Right lobe of liver (tissue), 4 donors: ENCODE results near the gene HS6ST3.

ENCODE experiments used
- POLR2A ChIP-seq: fragments of 450-650 bp; IDR thresholded peaks from one replicate; pipeline ENCODE4 v1.6.1; 2017; ENCODE audit warnings: antibody characterized with exemption, mild to moderate bottlenecking
- TF ChIP-seq, protein P1 (sequence below), 4 donors: fragments of 200-600 bp in 3 of 4; fragments of 450-650 bp in 1 of 4; IDR thresholded peaks; one replicate each; pipeline versions ENCODE4 v1.5.1 to v1.8.0; 2016 to 2022; ENCODE audit warnings: antibody characterized with exemption in 4 of 4, mild to moderate bottlenecking in 2 of 4
- donor health status: DM: no; HTN: no; CAD: no.
- donor health status: DM: no; HTN: no; CAD: no.
- donor health status: DM: no; HTN: yes; CAD: no.

DNA sequence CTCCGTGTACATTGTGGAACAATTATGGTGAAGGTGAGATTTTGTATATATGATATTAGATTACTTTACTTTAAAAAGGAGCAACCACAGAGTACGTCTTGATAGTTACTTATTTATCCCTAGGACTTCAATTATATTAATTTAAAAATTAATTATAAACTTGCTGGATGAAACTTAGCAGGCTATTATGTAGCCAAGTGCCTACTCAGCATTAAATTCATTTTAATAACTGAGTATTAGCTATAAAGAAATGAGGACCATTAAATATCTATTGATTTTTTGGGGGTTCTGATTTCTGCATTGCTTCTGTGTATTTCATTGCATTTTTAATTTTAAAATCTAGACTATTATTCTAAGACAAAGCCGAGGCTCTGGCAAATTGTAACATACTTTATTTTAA, 109.4 kb downstream of the HS6ST3 start:
- TF ChIP-seq, protein P1, sequence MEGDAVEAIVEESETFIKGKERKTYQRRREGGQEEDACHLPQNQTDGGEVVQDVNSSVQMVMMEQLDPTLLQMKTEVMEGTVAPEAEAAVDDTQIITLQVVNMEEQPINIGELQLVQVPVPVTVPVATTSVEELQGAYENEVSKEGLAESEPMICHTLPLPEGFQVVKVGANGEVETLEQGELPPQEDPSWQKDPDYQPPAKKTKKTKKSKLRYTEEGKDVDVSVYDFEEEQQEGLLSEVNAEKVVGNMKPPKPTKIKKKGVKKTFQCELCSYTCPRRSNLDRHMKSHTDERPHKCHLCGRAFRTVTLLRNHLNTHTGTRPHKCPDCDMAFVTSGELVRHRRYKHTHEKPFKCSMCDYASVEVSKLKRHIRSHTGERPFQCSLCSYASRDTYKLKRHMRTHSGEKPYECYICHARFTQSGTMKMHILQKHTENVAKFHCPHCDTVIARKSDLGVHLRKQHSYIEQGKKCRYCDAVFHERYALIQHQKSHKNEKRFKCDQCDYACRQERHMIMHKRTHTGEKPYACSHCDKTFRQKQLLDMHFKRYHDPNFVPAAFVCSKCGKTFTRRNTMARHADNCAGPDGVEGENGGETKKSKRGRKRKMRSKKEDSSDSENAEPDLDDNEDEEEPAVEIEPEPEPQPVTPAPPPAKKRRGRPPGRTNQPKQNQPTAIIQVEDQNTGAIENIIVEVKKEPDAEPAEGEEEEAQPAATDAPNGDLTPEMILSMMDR (IDR thresholded peaks at IDR 0.05) = no peak
- TF ChIP-seq POLR2A = no peak
